Measurements from ENCODE around the gene NCBP3. TPM values are rescaled to one million over a fixed set of nuclear protein-coding genes. Genes with fewer than 3 reads are reported as not detected.
A peak's percentile ranks its signal among the peaks of the same experiment; 100 is the strongest.

The NCBP3 gene
- total and polyA plus RNA-seq, 2 of the 4 experiments (the other 2 are of a cell fraction), result 10.8 to 13.5 TPM

DNA sequence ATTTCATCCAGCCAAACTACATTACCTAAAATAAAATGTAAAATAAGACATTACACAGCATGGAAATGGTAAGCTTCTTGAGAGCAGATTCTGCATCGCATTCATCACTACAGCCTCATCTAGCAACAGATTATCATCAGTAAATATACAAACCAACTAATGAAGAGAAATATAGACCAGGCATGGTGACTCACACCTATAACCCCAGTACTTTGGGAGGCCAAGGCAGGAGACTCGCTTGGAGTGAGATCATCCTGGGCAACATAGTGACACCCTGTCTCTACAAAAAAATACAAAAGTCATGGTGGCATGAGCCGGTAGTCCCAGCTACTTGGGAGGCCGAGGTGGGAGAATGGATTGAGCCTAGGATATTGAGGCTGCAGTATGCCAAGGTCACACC is 19.9 kb downstream of the NCBP3 start:
- Histone ChIP-seq H3K4ac (ENCODE audit: low read depth, low read length) (no peak overlapping the region), H3K36me3 (ENCODE audit: control insufficient read depth, insufficient read depth, low read length) (peaks cover 34% of the 10 kb centered on the region), H3K27me3 (ENCODE audit: control insufficient read depth, insufficient read depth, low read length) (no peaks in the 10 kb centered on the region), H2BK5ac (ENCODE audit: low read depth, low read length, poor library complexity, severe bottlenecking) (no peak overlapping the region), H3K4me3 (ENCODE audit: insufficient read depth, low read depth, low read length) (no peak overlapping the region), H4K8ac (ENCODE audit: low read depth in 2 of 2, low read length in 2 of 2) (no peak overlapping the region), H4K91ac (ENCODE audit: insufficient read depth, low read depth, low read length) (no peak overlapping the region), H3K14ac (replicated peaks; ENCODE audit: low read depth, low read length) (no peak overlapping the region), H2AK9ac (replicated peaks; ENCODE audit: low read depth, low read length, poor library complexity) (no peak overlapping the region), H3K9ac (ENCODE audit: low read depth, low read length) (no peak overlapping the region), H3K4me1 (ENCODE audit: control insufficient read depth, insufficient read depth, low read length) (peaks cover 10% of the 10 kb centered on the region), H2BK15ac (ENCODE audit: low read depth, low read length) (no peak overlapping the region), H3K9me1 (ENCODE audit: insufficient read depth, low read length) (peaks cover 10% of the 10 kb centered on the region), H2BK120ac (ENCODE audit: low read depth, low read length) (no peak overlapping the region), H2AK5ac (ENCODE audit: low read depth, low read length) (no peak overlapping the region), H2BK20ac (ENCODE audit: low read depth, low read length) (no peak overlapping the region), H3K23ac (ENCODE audit: low read depth, low read length) (no peak overlapping the region), H3K56ac (ENCODE audit: extremely low read depth, insufficient read depth, low read length) (no peak overlapping the region), H4K20me1 (ENCODE audit: insufficient read depth, low read length) (peaks cover 24% of the 10 kb centered on the region), H4K5ac (ENCODE audit: low read depth, low read length) (no peak overlapping the region), H3K27ac (ENCODE audit: insufficient read depth, low read length) (no peak overlapping the region), H3K9me3 (ENCODE audit: control insufficient read depth, insufficient read depth, low read length) (no peaks in the 10 kb centered on the region), H2AFZ (replicated peaks; ENCODE audit: low read length, poor library complexity) (no peak overlapping the region), H3K18ac (ENCODE audit: low read depth, low read length) (no peak overlapping the region), H3K79me1 (ENCODE audit: low read depth in 1 of 2, low read length in 2 of 2) (peaks cover 12 to 26% of the 10 kb centered on the region in 2 experiments), H3K4me2 (ENCODE audit: low read depth, low read length) (no peak overlapping the region)
- TF ChIP-seq, protein P1, sequence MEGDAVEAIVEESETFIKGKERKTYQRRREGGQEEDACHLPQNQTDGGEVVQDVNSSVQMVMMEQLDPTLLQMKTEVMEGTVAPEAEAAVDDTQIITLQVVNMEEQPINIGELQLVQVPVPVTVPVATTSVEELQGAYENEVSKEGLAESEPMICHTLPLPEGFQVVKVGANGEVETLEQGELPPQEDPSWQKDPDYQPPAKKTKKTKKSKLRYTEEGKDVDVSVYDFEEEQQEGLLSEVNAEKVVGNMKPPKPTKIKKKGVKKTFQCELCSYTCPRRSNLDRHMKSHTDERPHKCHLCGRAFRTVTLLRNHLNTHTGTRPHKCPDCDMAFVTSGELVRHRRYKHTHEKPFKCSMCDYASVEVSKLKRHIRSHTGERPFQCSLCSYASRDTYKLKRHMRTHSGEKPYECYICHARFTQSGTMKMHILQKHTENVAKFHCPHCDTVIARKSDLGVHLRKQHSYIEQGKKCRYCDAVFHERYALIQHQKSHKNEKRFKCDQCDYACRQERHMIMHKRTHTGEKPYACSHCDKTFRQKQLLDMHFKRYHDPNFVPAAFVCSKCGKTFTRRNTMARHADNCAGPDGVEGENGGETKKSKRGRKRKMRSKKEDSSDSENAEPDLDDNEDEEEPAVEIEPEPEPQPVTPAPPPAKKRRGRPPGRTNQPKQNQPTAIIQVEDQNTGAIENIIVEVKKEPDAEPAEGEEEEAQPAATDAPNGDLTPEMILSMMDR (conservative IDR thresholded peaks at IDR 0.05; ENCODE audit: low read depth, low read length), result no peak
- TF ChIP-seq MXI1 (IDR thresholded peaks at IDR 0.05; ENCODE audit: borderline replicate concordance, low read depth, low read length) (no peak), RAD21 (IDR thresholded peaks at IDR 0.05; ENCODE audit: low read length) (no peak), SMC3 (IDR thresholded peaks at IDR 0.05; ENCODE audit: low read depth, low read length) (no peak), RCOR1 (IDR thresholded peaks at IDR 0.05; ENCODE audit: insufficient replicate concordance, low read length) (no peak), BHLHE40 (IDR thresholded peaks at IDR 0.05; ENCODE audit: low read depth, low read length) (no peak), NFE2L2 (IDR thresholded peaks at IDR 0.05; ENCODE audit: low read depth, low read length) (no peak), MAFK (IDR thresholded peaks at IDR 0.05; ENCODE audit: low read depth, low read length) (no peak), FOS (IDR thresholded peaks at IDR 0.05; ENCODE audit: low read depth, low read length) (no peak), MAZ (IDR thresholded peaks at IDR 0.05; ENCODE audit: borderline replicate concordance, low read depth, low read length) (no peak), RFX5 (IDR thresholded peaks at IDR 0.05; ENCODE audit: low read depth, low read length) (no peak), CEBPB (IDR thresholded peaks at IDR 0.05; ENCODE audit: low read depth, low read length) (no peak), POLR2A (IDR thresholded peaks at IDR 0.05; ENCODE audit: low read depth, low read length) (no peak), CHD1 (IDR thresholded peaks at IDR 0.05; ENCODE audit: low read depth, low read length) (no peak)
- TF ChIP-seq, protein P2, sequence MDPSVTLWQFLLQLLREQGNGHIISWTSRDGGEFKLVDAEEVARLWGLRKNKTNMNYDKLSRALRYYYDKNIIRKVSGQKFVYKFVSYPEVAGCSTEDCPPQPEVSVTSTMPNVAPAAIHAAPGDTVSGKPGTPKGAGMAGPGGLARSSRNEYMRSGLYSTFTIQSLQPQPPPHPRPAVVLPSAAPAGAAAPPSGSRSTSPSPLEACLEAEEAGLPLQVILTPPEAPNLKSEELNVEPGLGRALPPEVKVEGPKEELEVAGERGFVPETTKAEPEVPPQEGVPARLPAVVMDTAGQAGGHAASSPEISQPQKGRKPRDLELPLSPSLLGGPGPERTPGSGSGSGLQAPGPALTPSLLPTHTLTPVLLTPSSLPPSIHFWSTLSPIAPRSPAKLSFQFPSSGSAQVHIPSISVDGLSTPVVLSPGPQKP (IDR thresholded peaks at IDR 0.05; ENCODE audit: borderline replicate concordance, low read depth, low read length), result no peak
- TF ChIP-seq, protein P3, sequence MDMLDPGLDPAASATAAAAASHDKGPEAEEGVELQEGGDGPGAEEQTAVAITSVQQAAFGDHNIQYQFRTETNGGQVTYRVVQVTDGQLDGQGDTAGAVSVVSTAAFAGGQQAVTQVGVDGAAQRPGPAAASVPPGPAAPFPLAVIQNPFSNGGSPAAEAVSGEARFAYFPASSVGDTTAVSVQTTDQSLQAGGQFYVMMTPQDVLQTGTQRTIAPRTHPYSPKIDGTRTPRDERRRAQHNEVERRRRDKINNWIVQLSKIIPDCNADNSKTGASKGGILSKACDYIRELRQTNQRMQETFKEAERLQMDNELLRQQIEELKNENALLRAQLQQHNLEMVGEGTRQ (IDR thresholded peaks at IDR 0.05; ENCODE audit: low read depth, low read length), result no peak
- intact Hi-C loops (cut with micrococcal nuclease) (no loop called here), dilution Hi-C loops (cut with HindIII; ENCODE audit: low sequenced_read_pairs, unreplicated experiment) (no loop called here), in situ Hi-C loops (cut with MboI; ENCODE audit: low sequenced_read_pairs) (loop anchor here (5.0 kb wide), 1 partner anchor 89 kb away; no protein-coding TSS in a partner anchor)
- POLR2A ChIA-PET (ENCODE audit: unreplicated experiment), result interaction anchor here (0.8 kb wide), 1 partner anchor 87 kb away, joined by 13 read pairs; no protein-coding TSS in a partner anchor
- no CpG with 5 or more reads among the region's 4 CpGs for WGBS, 2 experiments (ENCODE audit: extremely low coverage in 2 of 2, insufficient read length in 1 of 2)
- no TSS peak for BruUV-seq (replicated peaks)
- CTCF ChIA-PET, result interaction anchor here (1.1 to 3.2 kb wide), 2 partner anchors 20 to 88 kb away, joined by 4 to 10 read pairs; partner anchors contain the start of gene NCBP3
- no peak for ATAC-seq (ENCODE audit: low read depth)
- DNase-seq, result peak; percentile 31

Data from IMR-90 (cell line).